ENCODE data around the gene BCLAF1.

- TF ChIP-seq CTCF (conservative IDR thresholded peaks at IDR 0.05; ENCODE audit: low read depth in 2 of 2) (no peak), CREB1 (CRISPR knock-in tag; IDR thresholded peaks at IDR 0.05; ENCODE audit: low read depth) (no peak), POLR2AphosphoS5 (IDR thresholded peaks at IDR 0.05; ENCODE audit: low read depth) (no peak), EZH2 (IDR thresholded peaks at IDR 0.05; ENCODE audit: low read depth, unreplicated experiment) (no peak), NANOG (IDR thresholded peaks at IDR 0.05; ENCODE audit: borderline replicate concordance) (no peak), ETS1 (IDR thresholded peaks at IDR 0.05) (no peak), STAT1 (IDR thresholded peaks at IDR 0.05; ENCODE audit: unreplicated experiment) (no peak), EZH2phosphoT487 (IDR thresholded peaks at IDR 0.05; ENCODE audit: unreplicated experiment) (no peak), REST (IDR thresholded peaks at IDR 0.05; ENCODE audit: unreplicated experiment) (no peak), ZNF114 (CRISPR knock-in tag; IDR thresholded peaks at IDR 0.05) (no peak), JUNB (IDR thresholded peaks at IDR 0.05; ENCODE audit: unreplicated experiment) (no peak), ZNF331 (CRISPR knock-in tag; IDR thresholded peaks at IDR 0.05; ENCODE audit: low read depth) (no peak)
Measured at GRCh38 chr6:136225496-136225895, 64.2 kb downstream of the BCLAF1 start.

All from GM23338 (cell line).